ENCODE data around the gene PPP2R2B.

PPP2R2B gene

GRCh38 chr5:146821732-146822131, 56.8 kb downstream of the PPP2R2B start:
- DNase-seq, result no peak

- DNase-seq, result no peak
Observed at GRCh38 chr5:146820987-146821386, 57.6 kb downstream of the PPP2R2B start.

DNA sequence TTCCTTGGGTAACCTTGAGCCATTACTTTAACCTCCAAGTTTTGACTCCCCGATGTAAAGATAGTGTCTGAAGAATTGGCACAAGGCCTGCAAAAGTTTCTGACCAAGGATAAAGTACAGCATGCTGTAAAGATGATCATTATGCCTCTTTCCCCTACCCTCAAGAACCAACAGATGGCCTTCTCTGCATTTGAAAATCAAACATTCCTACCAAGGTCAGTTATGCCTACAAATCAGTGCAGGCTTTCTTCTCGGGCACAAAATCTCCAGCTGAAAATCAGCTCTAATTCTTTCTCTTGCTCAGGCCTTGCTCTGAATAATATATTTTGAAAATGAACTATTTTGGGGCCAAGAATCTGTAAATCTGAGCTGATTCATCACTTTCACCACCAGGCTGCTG, 59.7 kb downstream of the PPP2R2B start:
- no peak for DNase-seq

- DNase-seq, result no peak
Observed at GRCh38 chr5:146817973-146818372, 60.6 kb downstream of the PPP2R2B start.

- no peak for DNase-seq
Observed at GRCh38 chr5:146816775-146817387, 61.7 kb downstream of the PPP2R2B start.

DNA sequence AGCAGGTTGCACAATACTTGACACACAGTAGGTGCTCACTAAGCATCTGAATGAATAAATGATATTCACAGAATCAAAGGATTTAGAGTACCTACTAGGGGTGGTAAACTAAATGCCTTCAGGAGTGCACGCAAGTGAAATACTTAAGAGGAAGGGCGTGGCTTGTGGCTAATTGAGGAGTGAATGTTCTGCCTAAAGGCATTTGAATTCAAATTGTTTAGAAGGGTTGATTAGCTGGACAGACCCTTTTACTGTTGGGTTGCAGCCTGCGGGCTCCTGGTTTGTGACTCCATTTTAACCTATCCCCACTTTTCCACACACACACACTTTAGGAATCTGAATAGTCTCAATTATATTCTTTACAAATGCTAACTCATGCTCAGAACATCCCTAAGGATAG, 63.1 kb downstream of the PPP2R2B start:
- no peak for DNase-seq

DNA sequence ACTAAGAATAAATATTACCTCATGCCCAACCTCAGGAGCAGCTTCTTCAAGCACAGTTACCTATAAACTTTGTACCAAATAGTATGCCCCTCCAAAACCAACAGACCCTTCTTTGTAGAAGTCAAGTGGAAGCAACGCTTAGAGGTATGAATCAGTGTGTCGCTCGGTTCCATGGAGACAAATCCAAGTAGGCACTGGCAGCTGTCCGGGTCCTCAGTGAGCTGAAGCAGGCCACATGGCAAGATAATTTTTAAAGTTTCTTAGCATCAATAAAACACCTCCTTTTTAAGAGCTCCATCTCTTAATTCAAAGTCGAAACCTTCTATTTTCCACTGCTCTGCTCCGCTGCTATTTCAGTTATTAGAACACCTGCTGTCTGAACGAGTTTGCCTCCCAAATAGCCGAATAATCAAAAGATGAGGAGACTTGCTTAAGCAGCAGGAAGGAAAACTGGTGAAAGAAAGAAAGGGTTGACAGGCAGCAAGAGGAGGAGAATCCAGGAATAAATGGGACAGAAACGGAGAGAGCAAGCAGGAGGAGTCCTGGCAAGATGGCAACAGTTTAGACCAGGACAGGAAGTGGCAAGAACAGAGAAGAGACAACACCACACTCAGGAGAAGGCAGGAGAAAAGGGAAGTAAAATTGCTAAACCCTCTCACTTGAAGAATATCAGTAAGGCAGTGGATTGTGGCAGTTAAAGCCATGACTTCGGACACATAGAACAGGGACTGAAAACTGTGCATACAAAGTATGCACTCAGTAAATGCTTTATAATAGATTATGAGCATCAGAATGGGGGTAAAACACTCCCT, 65.0 kb downstream of the PPP2R2B start:
- DNase-seq, result no peak

DNA sequence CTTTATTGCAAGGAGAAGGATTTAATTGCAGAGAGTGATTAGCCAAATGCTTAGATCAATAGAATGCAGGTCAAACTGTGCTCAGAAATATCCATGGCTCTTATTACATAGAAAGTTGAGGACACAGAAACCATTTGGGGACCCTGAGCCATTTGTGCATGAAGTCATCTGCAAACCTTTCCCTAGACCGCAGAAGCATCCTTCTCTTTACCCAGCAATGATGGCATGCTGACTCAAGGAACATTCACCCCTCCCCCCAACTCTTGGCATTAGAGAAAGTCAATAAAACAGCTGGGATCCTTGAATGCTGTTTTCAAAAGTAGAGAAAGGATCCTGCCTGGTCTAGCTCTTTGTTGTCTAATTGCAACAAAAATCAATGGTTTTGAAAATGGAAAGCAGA, 73.5 kb downstream of the PPP2R2B start:
- DNase-seq, result no peak

DNA sequence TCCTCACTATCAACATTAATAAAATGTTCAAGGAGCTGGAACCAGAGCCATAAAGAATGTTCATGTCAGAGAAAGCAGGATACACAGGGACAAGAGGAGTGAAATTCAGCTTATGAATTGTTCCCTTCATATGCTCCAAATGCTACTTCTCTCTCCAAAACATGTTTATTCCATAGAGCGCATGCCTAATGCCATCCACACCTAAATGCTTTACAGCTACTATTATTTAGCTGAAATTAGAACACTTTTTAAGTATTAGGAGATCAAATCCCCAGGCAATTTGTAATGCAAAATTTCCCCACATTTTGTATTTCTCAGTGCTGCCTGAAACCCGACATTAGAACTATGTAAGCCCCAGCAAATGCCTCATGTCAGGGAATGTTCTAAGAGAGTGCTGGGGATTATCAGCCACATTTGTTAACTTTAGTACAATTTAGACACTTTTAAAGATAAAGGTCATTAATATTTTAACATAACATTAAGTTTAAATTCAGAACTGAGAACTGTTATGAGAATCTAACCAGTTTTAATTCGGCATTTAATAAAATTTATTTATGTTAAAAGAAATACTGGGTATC, 75.5 kb downstream of the PPP2R2B start:
- DNase-seq, result no peak

GRCh38 chr5:146799671-146800070, 78.9 kb downstream of the PPP2R2B start:
- no peak for DNase-seq

- DNase-seq, result no peak
Observed at GRCh38 chr5:146799231-146799630, 79.3 kb downstream of the PPP2R2B start.

DNA sequence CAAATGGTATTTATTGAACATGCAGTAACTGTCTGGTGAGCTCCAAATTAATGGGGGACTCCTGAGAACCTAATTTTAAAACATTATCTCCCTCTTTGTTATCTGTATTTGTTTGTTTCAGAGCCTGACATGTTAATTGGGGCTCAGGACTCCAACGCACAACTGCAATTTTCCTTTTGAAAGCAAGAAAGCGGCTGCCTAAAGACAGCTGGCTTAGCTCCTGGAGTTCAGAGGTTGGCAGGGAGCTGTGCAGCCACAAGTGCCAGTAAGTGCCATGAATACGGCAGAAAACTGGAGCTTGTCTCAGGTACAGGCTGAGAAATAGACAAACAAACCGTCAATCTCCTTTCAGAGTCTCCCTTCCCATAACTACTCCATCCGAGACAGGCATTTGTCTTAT, 80.9 kb downstream of the PPP2R2B start:
- DNase-seq, result no peak

- DNase-seq, result no peak
Observed at GRCh38 chr5:146796911-146797310, 81.6 kb downstream of the PPP2R2B start.

DNA sequence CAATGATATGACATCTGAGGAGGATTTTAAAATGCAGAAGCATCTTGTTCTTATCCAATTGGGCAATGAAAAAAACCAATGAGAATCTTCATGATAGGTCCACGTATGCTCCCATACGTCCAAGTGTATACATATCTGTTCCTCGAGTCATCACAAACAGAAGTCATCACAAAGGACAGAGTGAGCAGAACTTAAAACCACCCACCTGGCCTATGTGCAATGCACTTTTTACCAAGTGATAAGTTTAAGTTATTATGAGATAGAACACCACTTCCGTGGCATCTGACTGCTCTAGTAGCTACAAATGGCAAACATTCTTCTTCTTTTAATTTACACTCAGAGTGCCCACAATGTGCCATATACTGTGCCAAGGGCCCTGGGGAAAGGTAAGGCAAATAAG, 82.4 kb downstream of the PPP2R2B start:
- DNase-seq, result no peak

- DNase-seq, result no peak
Observed at GRCh38 chr5:146794326-146795029, 84.1 kb downstream of the PPP2R2B start.

DNA sequence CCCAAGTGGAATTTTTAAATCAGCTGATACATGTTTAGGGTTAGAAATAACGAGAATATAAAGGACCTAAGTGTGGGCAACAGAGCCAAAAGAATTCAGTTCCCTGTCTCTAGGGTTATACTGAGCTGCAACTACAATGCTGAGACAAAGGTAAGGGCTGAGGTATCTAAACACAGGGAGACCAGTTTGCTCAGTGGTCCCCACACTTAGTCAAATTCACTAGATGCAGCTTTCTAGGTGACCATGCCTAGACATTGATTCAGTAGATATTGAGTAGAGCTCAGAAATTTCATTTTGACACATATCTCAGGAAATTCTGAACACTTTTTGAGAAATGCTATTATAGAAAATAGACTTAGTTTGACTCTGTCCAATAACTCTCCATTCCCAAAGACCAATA, 84.8 kb downstream of the PPP2R2B start:
- no peak for DNase-seq

- DNase-seq, result no peak
Observed at GRCh38 chr5:146791471-146791870, 87.1 kb downstream of the PPP2R2B start.

DNA sequence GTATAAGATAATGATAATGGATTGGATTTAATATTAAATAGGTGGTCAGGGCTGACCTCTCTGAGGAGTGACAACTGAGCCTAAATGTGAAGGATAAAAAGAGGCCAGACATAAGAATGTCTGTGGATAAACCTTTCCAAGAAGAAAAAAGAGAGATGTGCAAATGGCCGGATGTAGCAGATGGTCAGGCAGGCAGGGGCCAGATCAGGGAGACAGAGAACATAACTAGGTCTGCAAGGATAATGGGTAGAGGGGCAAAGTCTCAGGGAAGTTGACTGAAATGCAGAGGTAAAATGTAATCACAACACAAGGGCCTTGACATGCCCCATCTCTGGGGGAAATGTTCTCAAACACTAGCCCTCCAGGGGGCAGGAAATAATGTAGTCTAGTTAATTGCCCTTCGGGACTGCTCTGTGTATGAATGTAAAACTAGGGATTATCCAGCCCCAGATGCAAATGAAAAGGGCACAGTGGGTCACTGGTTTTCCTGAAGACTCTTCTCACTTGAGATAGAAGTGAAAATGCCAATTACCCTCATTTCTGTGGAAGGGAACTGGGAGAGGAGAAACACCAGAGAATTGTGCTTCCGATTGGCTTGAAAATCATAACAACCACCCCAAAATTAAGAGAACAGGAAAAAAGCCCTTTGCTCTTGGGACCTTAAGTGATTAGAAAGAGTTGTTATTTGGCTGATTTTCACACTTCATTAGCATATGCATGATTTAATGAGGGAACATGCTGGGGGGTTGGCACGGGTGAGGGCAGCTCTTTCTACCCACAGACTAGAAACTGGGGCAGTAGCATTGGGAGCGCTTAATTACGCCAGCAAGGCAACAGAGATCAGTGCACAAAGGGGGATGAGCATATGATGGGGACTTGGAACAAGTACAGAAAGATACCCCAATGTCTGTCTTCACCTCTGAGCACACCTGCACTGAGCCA, 88.6 kb downstream of the PPP2R2B start:
- DNase-seq, result no peak

- no peak for DNase-seq
Observed at GRCh38 chr5:146788898-146789297, 89.7 kb downstream of the PPP2R2B start.

DNA sequence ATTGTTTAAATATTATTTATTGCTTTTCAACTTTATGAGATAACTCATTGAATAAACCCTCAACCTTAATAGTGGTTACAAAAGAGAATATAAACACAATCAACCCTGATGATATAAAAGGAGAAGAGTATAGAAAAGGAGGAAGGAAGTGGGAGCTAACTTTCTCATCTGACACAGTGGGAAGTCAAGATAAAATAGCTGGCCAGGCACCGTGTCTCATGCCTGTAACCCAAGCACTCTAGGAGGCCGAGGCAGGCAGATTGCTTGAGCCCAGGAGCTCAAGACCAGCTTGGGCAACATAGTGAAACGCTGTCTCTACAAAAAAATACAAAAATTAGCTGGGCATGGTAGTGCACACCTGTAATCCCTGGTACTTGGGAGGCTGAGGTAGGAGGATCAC, 93.5 kb downstream of the PPP2R2B start:
- no peak for DNase-seq

DNA sequence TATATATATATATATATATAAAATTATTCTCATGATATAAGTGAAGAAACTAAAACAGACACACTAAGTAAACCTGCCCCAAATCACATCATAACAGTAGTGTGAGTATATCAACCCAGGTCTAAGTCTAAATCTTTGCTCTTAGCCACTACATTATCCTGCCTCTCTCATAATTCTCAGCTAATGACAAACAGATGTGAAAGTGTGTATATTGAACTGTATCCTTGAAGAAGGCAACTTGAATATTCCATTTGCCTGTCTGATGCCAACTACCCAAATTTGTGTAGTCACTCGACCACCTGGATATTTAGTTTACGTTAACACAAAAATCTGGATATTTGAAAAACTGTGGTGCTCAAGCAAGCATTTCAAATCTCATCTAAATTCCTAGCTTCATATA, 97.4 kb downstream of the PPP2R2B start:
- DNase-seq, result no peak

DNA sequence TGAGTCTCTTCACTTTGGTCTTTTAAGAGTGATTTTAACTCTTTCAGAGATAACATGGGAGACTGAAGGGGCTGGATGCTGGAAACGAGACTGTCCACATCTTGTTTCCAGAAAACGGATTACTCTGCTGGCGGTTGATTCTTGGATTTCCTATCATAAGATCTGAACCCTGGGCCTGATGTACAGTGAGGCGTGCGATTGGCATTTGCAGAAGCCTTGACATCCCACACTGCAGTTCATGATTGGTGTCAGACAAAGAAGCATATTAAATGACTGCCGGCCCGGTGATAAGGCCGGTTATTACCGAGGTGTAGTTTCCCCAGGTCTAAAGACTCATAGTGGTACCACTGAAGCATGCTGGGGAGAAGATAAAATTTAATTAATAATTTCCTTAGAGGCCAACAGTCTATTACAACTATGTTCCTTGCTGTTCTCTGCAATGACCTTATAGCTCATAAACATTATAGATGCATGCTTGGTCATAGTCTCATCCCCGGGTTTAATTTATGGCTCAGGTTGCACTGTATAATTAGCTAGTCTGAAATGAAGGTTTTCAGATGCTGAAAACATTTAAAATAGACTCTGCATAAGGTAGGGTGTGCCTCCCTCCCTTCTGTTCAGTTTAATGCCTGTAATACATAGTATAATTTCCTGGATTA, 99.2 kb downstream of the PPP2R2B start:
- DNase-seq, result no peak
